HG02623 (cell line): Measurements from ENCODE around the gene ABHD17C.

Experiments
- ATAC-seq: cut with Tn5 transposase; IDR thresholded peaks from one replicate; pipeline ENCODE4 v1.9.1; 2021; ENCODE audit warnings: moderate library complexity; ENCODE audit not compliant: unreplicated experiment

The ABHD17C gene

DNA sequence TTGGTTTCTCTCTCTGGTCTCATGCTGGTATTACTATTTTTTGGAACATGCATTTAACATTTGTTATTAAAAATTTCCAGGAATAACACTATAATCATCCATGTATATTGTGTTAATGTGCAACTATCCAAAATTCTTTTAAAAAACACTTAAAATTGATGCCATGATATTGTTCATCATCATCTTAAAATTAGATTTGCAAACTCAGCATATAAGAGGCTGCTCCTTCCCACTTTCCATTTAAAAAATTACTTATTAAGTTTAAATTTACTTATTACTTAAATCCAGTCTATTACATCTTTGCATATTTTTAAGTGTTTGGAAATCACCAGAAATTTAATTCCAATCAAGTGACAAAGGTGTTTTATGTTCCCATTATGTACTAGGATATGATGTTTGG is 5.8 kb upstream of the ABHD17C start:
- no peak for ATAC-seq

DNA sequence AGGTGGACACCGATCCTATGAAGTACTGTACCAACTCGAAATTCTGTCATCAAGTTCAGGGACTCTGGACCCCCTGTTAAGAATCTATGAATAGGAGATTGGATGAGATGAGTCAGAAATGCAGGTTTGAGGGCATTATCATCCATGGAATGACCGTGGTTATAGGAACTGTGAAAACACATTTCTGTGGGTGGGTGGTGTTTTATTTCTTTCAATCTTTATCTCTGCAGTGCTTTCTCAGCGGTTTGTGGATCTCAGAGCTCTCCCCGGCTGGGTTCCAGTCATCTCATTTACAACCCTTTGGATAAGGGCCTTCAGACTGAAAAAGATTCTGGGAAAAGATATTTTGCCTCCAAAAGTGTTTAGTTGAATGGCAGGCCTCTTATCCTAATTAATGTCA is 5.4 kb upstream of the ABHD17C start:
- ATAC-seq, result no peak

DNA sequence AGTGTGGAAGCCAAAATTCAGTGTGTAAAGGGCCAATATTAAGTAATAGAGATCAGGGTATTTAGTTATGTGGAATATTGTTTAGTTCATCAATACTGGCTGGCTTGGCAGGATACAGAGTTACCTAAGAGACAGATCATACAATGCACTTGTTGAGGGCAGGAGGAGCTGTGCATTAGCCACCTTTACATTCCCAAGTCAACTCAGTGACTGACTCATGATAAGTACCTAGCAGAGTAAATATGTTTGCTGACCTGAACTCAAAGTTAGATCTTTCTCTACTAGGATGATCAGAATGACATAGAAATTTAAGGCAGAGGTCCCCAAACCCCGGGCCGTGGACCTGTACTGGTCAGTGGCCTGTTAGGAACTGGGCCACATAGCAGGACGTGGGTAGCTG is 3.5 kb upstream of the ABHD17C start:
- ATAC-seq, result no peak

DNA sequence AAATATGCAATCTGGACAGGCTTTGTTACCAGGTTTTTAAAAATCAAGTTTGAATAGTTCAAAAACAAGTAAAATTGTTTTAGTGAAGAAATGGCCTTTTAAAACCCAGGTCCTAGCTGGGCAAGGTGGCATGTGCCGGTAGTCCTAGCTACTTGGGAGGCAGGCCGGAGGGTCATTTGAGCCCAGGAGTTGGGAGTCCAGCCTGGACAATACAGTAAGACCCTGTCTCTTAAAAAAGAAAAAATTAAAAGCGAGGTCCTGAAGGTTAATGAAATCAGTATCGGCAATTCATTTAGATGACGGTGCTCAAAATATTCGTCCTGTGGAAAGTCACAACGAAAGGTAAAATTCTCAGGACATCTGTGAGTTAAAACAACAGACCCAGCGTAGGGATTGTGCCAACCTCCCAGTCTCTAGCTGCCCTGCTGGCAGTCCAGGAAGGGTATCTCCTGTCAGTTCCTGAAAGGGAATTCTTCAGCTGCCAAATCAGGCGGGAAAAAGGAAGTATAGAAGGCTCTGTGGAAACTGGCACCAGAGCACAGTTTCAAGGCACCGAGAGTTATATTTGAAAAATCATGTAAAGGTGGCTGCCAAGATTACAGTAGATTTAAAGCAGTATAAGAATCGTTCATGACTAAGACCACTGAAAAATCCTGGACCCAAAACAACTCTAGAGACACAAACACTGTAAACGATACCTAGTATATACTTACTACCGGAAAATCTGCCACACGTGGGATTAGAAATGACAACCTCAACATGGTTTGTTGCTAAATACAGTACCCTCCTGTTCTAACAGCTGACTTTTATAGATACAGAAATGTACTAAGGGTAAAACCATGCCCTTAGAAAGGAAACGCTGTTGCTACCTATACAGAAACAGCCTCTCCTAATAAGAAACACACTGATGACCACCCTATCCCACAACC is 1.2 kb upstream of the ABHD17C start:
- no peak for ATAC-seq

DNA sequence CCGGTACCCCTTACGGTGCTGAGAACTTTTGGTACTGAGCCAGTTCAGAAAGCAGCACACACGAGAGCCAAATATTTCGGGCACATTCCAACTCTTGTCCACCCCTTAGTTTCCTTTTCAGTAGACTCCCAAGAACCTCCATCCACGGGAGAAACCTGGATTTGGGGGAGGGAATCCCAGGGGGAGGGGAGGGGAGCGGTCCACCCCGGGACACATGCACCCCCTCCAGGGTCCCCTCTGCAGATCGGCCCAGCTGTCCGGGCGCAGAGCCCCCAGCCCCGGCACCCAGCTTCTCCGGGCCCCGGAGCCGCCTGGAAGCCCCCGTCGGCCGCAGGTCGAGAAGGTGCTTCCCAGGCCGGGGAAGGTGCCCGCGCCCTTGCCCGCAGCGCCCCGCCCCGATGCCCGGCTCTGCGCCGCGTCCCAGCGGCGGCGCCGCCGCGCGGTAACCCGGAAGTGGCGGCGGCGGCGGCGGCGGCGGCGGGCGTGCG is 455 bp upstream of the ABHD17C start:
- peak; percentile 36 for ATAC-seq

DNA sequence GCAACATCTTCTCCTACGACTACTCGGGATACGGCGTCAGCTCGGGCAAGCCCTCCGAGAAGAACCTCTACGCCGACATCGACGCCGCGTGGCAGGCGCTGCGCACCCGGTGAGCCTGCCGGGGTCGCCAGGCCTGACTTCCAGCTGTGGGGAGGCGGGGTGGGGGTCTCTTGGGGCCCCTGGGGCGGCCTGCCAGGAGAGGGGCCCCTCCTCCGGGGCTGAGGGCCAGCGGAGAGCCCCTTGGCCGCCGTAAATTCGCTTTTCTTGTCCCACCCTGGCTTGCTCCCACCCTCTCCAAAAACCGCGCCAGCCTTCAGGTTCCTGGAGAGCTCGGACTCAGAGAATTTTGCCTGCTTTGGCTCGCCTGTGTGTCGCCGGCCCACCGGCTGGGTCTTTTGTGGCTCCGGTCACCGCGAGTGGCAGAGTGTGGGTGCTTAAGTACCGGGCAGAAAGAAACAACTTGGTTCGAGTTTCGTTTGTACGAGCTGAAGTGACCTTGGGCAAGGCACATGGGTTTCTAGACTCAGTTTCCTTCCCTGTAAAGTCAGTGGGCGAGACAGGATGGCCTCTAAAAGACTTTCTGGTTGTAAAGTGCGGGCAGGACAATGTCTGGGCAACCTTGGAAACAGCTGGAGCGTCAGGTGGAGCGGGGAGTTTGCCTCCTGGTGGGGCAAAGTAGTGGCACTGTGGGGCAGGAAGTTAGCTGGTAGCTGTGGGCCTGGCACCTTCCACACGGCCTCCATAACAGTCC is 976 bp downstream of the ABHD17C start:
- no peak for ATAC-seq

DNA sequence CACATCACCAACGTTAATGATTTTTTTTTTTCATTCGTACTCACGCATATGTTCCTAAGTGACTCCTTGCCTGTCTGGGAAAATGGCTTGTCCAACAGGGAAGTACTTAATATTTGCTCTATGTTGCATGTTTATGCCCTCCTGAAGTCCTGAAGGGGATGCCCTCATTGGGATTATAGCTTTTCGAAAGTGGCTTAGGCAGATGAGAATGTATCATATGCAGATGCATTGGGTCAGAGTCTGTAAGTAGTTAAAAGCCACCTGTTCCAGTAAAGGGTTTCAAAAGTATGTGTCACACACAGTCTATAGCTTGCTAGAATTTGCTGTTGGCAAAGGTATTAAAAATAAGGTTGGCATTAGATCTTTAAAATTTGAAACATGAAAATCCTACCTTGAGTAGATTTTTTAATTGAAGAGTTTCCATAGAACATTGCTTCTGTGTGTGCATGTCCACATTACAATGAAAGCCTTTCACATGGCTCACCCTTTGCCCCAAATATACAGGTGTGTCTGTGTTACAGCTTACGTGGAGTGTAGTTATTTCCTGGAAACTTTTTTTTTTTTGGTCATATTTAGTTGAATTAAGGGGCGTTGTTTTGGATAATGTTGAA is 2.1 kb downstream of the ABHD17C start:
- no peak for ATAC-seq

DNA sequence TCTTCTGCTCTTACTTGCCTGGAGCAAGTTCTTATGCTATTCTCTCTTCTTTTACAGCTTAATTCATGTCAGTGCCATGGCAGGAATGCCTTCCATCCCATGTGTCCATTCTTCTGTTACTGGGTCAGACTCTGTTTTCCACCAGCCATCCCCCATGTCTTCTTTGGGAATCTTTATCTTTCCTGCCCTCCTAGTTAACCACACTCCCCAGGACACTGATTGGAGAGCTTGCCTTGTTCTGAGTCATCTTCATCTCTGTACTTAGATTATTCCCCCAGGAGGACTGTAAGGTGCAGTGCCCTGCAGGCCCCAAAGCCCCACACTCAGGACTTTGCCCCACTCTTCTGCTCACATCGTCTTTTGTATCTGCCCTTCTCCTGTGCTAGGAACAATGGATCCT is 3.6 kb downstream of the ABHD17C start:
- ATAC-seq, result no peak

DNA sequence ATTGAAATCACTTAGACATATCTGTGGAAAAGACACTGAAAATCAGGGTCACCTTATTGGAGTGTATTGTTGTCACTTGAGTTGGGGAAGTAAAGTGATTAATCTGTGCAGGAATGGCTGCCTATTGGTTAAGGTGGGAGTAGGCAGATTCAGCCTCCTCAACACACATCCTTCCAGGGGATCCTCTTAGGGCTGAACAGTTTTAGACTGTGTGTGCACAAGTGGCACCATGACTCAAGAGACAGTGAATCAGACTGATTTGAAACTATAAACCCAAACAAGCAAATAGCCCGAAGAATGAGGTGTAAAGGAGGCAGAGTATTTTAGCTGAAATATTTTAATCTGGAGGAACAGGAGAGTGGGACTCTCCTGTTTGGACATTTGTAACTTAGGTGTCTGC is 4.9 kb downstream of the ABHD17C start:
- ATAC-seq, result no peak

DNA sequence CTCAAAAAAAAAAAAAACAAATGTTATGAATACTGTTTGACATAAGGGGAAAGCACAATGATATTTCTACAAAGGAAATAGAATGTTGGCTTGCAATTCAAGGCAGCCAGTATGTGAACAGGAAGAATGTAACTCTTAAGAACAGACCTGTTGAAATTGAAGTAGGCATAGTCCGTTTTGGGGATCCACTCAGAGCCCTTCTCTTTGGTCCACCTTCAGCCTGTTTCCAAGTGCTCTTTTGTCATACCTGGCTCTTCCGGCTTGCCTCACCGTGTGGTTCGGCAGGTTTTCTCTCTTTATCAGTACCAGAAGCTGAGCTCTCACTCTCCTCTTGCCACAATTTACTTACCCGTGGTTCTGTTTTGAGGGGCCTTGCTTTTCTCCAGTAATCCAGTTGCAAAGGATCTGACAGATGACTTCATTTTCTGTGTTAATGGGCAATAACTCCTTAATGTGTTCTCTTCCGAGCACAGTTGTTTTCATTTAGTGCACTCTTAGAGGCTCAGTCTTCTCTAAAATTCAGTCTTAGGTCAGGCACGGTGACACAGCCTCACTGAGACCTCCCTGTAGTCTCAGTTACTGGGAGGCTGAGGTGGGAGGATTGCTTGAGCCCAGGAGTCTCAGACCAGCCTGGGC is 6.7 kb downstream of the ABHD17C start:
- no peak for ATAC-seq

DNA sequence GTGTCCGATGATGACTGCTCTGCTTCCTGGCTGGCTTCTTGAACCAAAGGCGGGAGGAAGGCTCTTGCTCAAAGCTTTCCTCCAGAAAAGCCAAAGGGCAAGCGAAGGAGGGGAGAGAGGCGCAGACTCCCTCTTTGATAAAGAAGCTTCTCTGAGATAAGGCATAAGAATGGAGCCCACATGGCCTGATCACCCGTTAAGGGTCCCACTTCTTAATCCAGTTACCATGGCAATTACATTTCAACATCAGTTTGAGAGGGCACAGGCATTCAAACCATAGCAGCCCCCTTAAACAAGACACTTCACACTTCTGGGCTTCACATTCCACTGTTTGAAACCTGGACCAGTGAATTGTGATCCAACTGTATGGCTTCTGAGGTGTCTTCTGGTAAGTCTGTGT is 8.0 kb downstream of the ABHD17C start:
- no peak for ATAC-seq

DNA sequence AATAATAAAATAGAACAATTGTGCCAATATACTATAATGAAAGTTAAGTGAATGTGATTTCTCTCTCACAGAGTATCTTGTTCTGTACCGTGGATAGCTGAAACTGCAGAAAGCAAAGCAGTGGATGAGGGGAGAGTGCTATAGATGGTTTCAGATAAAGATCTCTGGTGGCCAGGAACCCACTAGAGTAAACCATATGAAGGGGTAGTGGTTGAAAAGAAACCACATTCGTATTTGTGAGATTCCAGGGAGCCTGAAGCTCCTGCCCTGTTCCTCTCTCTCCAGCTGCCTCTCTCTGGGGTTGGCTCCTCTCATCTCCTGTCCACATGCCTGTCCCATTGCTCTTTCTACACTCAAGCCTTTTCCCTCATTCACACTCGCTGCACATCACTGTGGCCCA is 8.9 kb downstream of the ABHD17C start:
- ATAC-seq, result no peak

DNA sequence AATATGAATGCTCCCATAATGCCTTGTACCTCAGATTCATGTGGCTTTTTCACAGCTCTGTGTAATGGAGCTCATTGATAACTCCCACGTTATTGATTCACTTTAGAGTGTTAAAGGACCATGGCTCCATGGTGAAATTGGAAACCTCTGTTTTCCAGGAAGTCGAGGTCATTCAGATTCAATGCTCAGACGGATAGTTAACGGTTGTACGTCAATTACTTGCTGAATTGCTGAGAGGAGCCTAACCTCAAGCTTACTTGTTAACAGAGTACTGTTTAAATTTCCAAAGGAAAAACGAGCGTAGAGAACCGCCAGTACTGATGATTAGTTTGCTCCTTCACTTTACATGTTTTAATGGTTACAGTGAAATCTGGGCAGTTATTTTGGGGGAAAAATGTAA is 11.1 kb downstream of the ABHD17C start:
- ATAC-seq, result no peak

DNA sequence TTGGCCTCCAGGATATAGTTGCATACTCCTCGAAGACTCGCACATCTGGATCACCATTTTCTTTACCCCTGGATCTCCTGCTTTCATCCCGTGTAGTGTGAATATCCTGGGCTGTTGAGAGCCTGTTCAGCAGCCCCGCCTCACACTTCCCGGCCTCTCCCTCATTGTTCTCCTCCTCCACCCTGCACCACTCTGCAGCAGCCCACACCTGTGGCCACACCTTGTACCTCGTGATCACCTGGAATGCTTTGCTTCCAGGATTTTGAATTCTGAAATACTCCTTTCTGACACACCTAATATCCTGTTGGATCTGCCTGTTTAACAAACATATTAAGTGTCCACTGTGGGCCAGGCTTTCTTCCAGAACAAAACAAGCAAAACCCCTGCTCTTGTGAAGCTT is 14.4 kb downstream of the ABHD17C start:
- ATAC-seq, result no peak

DNA sequence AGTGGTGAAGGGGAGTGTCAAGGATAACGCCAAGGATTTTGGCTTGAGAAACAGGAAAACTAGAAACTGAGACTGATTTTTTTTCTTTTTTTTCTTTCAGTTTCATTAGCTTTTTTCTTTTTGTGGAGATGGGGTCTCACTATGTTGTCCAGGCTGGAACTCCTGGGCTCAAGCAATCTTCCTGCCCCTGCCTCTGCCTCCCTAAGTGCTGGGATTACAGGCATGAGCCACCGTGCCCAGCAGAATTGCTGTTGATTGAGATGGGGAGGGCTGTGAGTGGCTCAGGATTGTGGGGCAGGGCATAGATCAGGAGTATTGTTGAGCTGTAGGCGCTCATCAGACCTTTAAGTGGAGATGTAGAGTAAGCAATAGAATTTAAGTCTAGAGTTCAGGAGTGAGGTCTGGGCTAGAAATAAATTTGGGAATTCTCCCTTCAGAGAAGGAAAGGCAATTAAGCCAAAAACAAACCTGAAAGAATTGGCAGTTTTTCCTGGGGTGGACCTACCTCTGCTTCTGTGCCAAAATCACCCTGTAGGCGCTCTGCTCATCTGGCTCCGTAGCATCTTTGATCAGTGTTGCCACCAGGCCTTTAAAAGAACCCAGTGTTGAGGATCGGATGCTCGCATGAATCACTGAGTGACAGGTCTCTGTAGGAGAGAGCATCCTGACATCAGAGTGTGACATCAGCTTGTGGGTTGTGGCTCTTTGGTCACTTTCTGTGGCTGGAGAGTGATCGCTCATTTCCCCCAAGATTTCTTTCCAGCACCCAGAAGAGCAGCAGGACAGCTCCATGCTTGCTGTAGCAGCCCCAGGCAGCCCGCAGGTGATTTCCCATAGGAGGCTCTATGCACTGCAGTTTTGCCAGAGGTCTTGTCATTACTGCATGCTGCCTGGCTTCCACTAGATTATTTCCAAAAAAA is 15.8 kb downstream of the ABHD17C start:
- no peak for ATAC-seq

DNA sequence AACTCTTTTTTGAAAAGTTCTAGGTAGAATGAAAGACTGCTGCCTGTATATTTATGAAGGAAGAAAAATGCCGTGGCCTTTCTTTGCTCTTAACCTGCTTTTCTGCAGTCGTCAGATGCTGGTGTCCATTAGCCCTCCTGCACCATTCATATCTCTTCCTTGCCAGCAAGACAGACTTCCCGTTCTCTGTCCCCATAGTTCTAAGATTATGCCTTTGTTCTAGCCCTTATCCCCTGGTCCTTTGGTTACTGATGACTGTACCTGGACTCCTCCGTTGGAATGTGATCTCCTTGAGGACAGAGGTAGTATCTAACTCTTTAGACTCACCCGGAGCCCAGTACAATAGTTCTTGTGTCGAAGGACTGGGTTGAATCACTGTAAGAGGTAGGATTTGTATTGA is 16.8 kb downstream of the ABHD17C start:
- ATAC-seq, result no peak

DNA sequence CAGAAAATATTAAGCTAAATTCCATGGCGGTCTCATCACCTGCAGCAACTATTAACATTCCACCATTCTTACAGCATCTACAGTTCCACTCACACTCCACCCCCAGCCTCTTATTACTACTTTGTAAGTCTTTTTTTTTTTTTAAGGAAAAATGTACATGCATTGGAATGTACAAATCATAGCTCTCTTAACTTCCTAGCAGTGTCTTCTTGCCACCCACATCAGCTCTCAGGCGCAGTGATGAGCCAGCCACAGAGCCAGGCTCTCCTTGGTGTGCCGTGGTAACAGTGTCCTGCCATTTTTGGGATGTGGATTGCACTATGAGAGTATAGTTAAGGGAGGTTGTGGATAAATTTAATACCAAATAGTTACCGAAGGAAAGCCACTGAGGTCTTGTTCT is 17.8 kb downstream of the ABHD17C start:
- ATAC-seq, result no peak

DNA sequence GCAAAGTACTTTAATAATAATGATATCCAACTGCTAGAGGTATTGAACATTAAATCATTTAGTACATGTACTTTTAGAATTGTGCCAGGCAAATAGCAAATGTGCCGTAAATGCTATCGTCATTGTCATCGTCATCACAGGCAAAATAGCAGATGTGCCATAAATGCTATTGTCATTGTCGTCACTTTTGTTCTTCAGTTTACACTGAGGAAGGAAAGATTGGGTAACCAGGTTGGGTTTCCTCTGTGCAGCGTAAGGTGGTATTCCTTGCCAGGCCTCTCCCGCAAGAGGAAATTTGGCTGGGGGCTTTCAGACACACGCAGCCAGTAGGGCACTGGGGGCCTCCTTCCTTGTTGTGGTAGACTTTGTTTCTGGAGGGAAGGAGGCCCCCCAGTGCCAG is 26.4 kb downstream of the ABHD17C start:
- ATAC-seq, result no peak

DNA sequence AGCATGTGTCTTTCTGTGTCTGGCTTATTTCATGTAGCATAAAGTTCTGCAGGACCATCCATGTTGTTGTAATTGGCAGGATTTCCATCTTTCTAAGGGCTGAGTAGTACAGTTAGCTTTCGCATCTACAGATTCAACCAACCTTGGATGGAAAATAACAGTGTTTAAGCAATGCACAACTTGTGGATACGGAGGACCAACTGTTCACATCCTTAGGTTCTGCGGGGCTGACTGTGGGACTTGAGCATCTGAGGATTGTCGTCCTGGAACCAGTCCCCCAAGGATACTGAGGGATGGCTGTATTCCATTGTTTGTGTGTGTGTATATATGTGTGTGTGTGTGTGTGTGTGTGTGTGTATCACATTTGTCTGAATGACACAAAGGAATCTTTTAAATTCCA is 27.7 kb downstream of the ABHD17C start:
- ATAC-seq, result no peak

DNA sequence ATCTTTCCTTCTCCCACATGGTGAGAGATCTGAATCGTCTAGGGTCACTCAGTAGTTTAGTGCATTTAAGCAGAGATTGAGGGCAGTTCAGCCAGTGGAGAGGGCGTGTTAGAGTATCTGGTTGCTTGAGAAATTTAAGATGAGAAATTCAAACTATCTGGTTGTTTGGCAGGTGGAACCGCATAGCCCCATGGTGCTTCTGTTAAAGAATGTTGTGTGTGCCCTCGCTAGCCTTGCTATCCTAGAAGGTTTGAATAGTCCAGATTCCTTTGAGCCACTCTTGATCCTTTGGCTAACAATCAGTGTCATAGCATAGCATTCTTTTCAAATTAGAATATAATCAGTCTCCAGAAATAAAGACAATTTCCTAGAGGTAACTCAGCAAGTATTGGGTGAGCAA is 32.1 kb downstream of the ABHD17C start:
- ATAC-seq, result no peak
